Measurements from ENCODE around the gene FRS3. TPM values are rescaled to one million over a fixed set of nuclear protein-coding genes. Genes with fewer than 3 reads are reported as not detected.
A peak's percentile ranks its signal among the peaks of the same experiment; 100 is the strongest.

FRS3 gene
- total and polyA plus RNA-seq, 2 of the 13 experiments (the other 11 are each of a cell fraction or from before 2014, with no cell fraction given) = 3.0 to 7.4 TPM

GRCh38 chr6:41728073-41728936, 51.4 kb downstream of the FRS3 start (continued):
- TF ChIP-seq AHDC1 (CRISPR knock-in tag; IDR thresholded peaks at IDR 0.05; ENCODE audit: borderline replicate concordance) = no peak
- TF ChIP-seq ETV5 (CRISPR knock-in tag; IDR thresholded peaks at IDR 0.05; ENCODE audit: borderline replicate concordance) = peak; percentile 25; the same call in 1 of the 2 replicates
- TF ChIP-seq ZNF431 (CRISPR knock-in tag; IDR thresholded peaks at IDR 0.05; ENCODE audit: borderline replicate concordance, low read depth) = no peak
- peak; percentile 83 for TF ChIP-seq ZNF687 (CRISPR knock-in tag; IDR thresholded peaks at IDR 0.05)
- no peak for TF ChIP-seq MAFK (conservative IDR thresholded peaks at IDR 0.05 in 1 of 2, IDR thresholded peaks at IDR 0.05 in 1 of 2; ENCODE audit: low read length in 2 of 2)
- no peak for TF ChIP-seq ZNF263 (CRISPR knock-in tag; IDR thresholded peaks at IDR 0.05)
- TF ChIP-seq ZNF615 (CRISPR knock-in tag; IDR thresholded peaks at IDR 0.05; ENCODE audit: borderline replicate concordance) = no peak
- no peak for TF ChIP-seq ETS1 (CRISPR knock-in tag; IDR thresholded peaks at IDR 0.05)
- peak; percentile 40 for TF ChIP-seq ZBTB38 (CRISPR knock-in tag; IDR thresholded peaks at IDR 0.05)
- no peak for TF ChIP-seq HDAC6 (IDR thresholded peaks at IDR 0.05; ENCODE audit: low read depth, low read length)
- no peak for TF ChIP-seq POLR2AphosphoS2 (IDR thresholded peaks at IDR 0.05; ENCODE audit: low read depth, low read length)
- peak; percentile 82 for TF ChIP-seq FOXP4 (CRISPR knock-in tag; IDR thresholded peaks at IDR 0.05)
- TF ChIP-seq REXO4 (CRISPR knock-in tag; IDR thresholded peaks at IDR 0.05; ENCODE audit: borderline replicate concordance) = no peak
- no peak for TF ChIP-seq SNAI1 (CRISPR knock-in tag; IDR thresholded peaks at IDR 0.05; ENCODE audit: borderline replicate concordance)
- TF ChIP-seq ZNF652 (CRISPR knock-in tag; IDR thresholded peaks at IDR 0.05; ENCODE audit: borderline replicate concordance, low read depth) = no peak
